HCT116 (cell line): Measurements from ENCODE around the gene MSI2. TPM values are rescaled to one million over a fixed set of nuclear protein-coding genes. Genes with fewer than 3 reads are reported as not detected.

Source experiments
- ATAC-seq: fragments of 200-7000 bp; cut with Tn5 transposase; 2 replicates; pipeline ENCODE4 v1.9.1; 2020; ENCODE audit warnings: mild to moderate bottlenecking, moderate library complexity
- BruUV-seq: library from RNA; stranded (reverse); fragments of 400-500 nt; replicated peaks from 2 replicates; lab custom pipeline; 2021; lab: Mats Ljungman, UMichigan
- CTCF ChIA-PET: fragments of 300-600 bp; sonication (Branson Sonifier 250); formaldehyde crosslinking; loops from one replicate; lab custom pipeline; 2021; ENCODE audit warnings: antibody characterized with exemption; lab: Charles Lee
- POLR2A ChIA-PET: fragments of 300-600, 350-600 bp; sonication (Branson Sonifier 250); formaldehyde crosslinking; loops from one replicate; lab custom pipeline; 2021; ENCODE audit warnings: antibody characterized with exemption; lab: Charles Lee
- RAD21 ChIA-PET, 2 experiments: fragments of 300-600 bp; sonication (Branson Sonifier 250); formaldehyde crosslinking; loops; one replicate each; lab custom pipeline; 2023; ENCODE audit warnings: low total read pairs in 2 of 2; ENCODE audit not compliant: uncharacterized antibody in 2 of 2, unreplicated experiment in 2 of 2, low non-redundant PET in 1 of 2; lab: Charles Lee
- DNase-seq: peaks from one replicate; pipeline ENCODE4 v3.0.0-alpha.2; 2010; ENCODE audit warnings: low read depth, low spot score
- H2AFZ ChIP-seq: fragments of 200-600 bp; shearing (Covaris generic), sonication (generic); 2 replicates; pipeline ENCODE4 v1.6.1; 2017; ENCODE audit warnings: low read depth, mixed run types, mixed read lengths, antibody characterized with exemption, low read length; ENCODE audit not compliant: poor library complexity, severe bottlenecking
- H3K27ac ChIP-seq: 2 replicates; pipeline ENCODE4 v1.5.1; 2012; ENCODE audit warnings: low read depth, low read length
- H3K27me3 ChIP-seq: fragments of 200-600 bp; sonication (generic); 2 replicates; pipeline ENCODE4 v1.6.1; 2016; ENCODE audit warnings: mixed run types, low read length, mixed read lengths; ENCODE audit not compliant: insufficient read depth
- H3K36me3 ChIP-seq, 2 experiments: fragments of 200-500 bp in 1 of 2; fragments of 200-600 bp in 1 of 2; sonication (Bioruptor generic) in 1 of 2; sonication (generic) in 1 of 2; 2 replicates each; pipeline versions ENCODE4 v1.5.1 to v1.6.1; 2014 to 2016; ENCODE audit warnings: low read length in 2 of 2, inconsistent platforms in 1 of 2, mixed read lengths in 1 of 2, mixed run types in 1 of 2; ENCODE audit not compliant: insufficient read depth in 2 of 2, control insufficient read depth in 1 of 2
- H3K4me1 ChIP-seq, 2 experiments: fragments of 200-600 bp in 1 of 2; sonication (generic) in 1 of 2; 2 replicates each; pipeline versions ENCODE4 v1.5.1 to v1.6.1; 2012 to 2017; ENCODE audit warnings: low read length in 2 of 2, inconsistent platforms in 1 of 2, mild to moderate bottlenecking in 1 of 2, mixed read lengths in 1 of 2, mixed run types in 1 of 2, moderate library complexity in 1 of 2; ENCODE audit not compliant: insufficient read depth in 2 of 2, control insufficient read depth in 1 of 2
- H3K4me2 ChIP-seq: fragments of 200-600 bp; sonication (generic); 2 replicates; pipeline ENCODE4 v1.6.1; 2017; ENCODE audit warnings: mixed run types, low read length, mixed read lengths
- H3K4me3 ChIP-seq, 2 experiments: fragments of 200-600 bp in 1 of 2; sonication (generic) in 1 of 2; replicated peaks in 1 of 2; 2 replicates each; pipeline ENCODE4 v1.5.1; 2011 to 2016; ENCODE audit warnings: low read length in 2 of 2, control low read depth in 1 of 2, low read depth in 1 of 2, mild to moderate bottlenecking in 1 of 2, mixed read lengths in 1 of 2, mixed run types in 1 of 2
- H3K79me2 ChIP-seq: fragments of 200-600 bp; sonication (generic); 2 replicates; pipeline ENCODE4 v1.6.1; 2017; ENCODE audit warnings: mild to moderate bottlenecking, mixed run types, low read length, moderate library complexity, mixed read lengths; ENCODE audit not compliant: insufficient read depth
- H3K9ac ChIP-seq: fragments of 200-600 bp; sonication (generic); 2 replicates; pipeline ENCODE4 v1.6.1; 2016; ENCODE audit warnings: low read length, mixed read lengths
- H3K9me2 ChIP-seq: fragments of 200-600 bp; sonication (generic), shearing (Covaris generic); 2 replicates; pipeline ENCODE4 v1.6.1; 2017; ENCODE audit warnings: mixed run types, mild to moderate bottlenecking, moderate library complexity; ENCODE audit not compliant: insufficient read depth
- H3K9me3 ChIP-seq, 2 experiments: fragments of 200-500 bp in 1 of 2; fragments of 200-600 bp in 1 of 2; sonication (Bioruptor generic) in 1 of 2; sonication (generic) in 1 of 2; 2 replicates each; pipeline ENCODE4 v1.6.1; 2014 to 2017; ENCODE audit warnings: low read length in 2 of 2, mixed read lengths in 2 of 2, inconsistent platforms in 1 of 2, low read depth in 1 of 2, mild to moderate bottlenecking in 1 of 2, mixed run types in 1 of 2, moderate library complexity in 1 of 2; ENCODE audit not compliant: control insufficient read depth in 1 of 2, insufficient read depth in 1 of 2
- H4K20me1 ChIP-seq: fragments of 200-600 bp; sonication (generic), shearing (Covaris generic); 2 replicates; pipeline ENCODE4 v1.6.1; 2017; ENCODE audit warnings: mixed run types, mild to moderate bottlenecking, moderate library complexity; ENCODE audit not compliant: insufficient read depth
- CBX3 ChIP-seq: IDR thresholded peaks from 2 replicates; pipeline ENCODE4 v1.6.1; 2012; ENCODE audit warnings: low read depth
- EGR1 ChIP-seq: IDR thresholded peaks from 2 replicates; pipeline ENCODE4 v1.6.1; 2012; ENCODE audit warnings: low read depth
- ELF1 ChIP-seq: IDR thresholded peaks from 2 replicates; pipeline ENCODE4 v1.6.1; 2012; ENCODE audit warnings: low read depth, borderline replicate concordance
- FOSL1 ChIP-seq: IDR thresholded peaks from 2 replicates; pipeline ENCODE4 v1.6.1; 2012; ENCODE audit warnings: low read depth
- POLR2AphosphoS5 ChIP-seq: IDR thresholded peaks from 2 replicates; pipeline ENCODE4 v1.6.1; 2011; ENCODE audit warnings: mild to moderate bottlenecking, low read depth, low read length, moderate library complexity
- REST ChIP-seq: IDR thresholded peaks from 2 replicates; pipeline ENCODE4 v1.6.1; 2012; ENCODE audit warnings: low read depth
- ZNF274 ChIP-seq: fragments of 200-500 bp; sonication (Bioruptor generic); IDR thresholded peaks from 2 replicates; pipeline ENCODE4 v1.6.1; 2014; ENCODE audit warnings: mild to moderate bottlenecking, low read depth, low read length, inconsistent platforms
- intact Hi-C: fragments of 100-400 bp; cut with micrococcal nuclease; formaldehyde crosslinking; loops from 2 replicates; pipeline ENCODE4 v1.10.0; 2022
- total RNA-seq: library from RNA; stranded (reverse); gene quantifications from one replicate; pipeline ENCODE4 v1.2.1, GENCODE V29; 2021; ENCODE audit not compliant: unreplicated experiment
- TF ChIP-seq, protein P1 (sequence below): IDR thresholded peaks from 2 replicates; pipeline ENCODE4 v1.6.1; 2012

Gene MSI2
- total RNA-seq, 1 experiment from 2014 or later: 137 TPM

DNA sequence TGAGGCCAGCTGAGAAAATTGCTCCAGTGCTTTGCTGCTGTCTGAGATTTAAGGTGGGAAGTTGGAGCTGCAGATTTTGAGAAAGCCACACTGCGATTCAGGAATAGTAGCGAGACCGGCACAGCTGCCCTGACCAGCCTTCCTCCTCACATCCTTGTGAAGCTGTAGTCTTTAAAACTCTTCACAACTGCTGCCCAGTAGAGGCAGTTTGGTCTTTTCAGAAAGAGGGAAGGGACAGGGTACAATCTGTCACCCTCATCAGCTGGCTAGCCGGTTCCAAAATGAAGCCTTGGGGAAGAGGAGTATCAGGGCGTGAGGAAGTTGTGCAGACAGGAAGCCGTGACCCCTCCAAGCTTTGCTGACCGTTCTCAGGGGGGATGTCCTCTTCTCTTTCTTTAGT, 195.3 kb downstream of the MSI2 start:
- Histone ChIP-seq H3K27me3 (no peaks in the 10 kb centered on the region), H3K4me2 (no peak overlapping the region), H3K79me2 (no peaks in the 10 kb centered on the region), H4K20me1 (no peaks in the 10 kb centered on the region), H3K27ac (no peak overlapping the region), H2AFZ (no peak overlapping the region), H3K4me3 (no peak overlapping the region), H3K4me1 (peaks cover 13 to 17% of the 10 kb centered on the region in 2 experiments; a peak in 3 of 4 replicates), H3K36me3 (no peaks in the 10 kb centered on the region), H3K9ac (no peak overlapping the region), H3K9me2 (no peaks in the 10 kb centered on the region), H3K9me3 (no peaks in the 10 kb centered on the region)
- CTCF ChIA-PET: interaction anchor here (1.4 kb wide), 1 partner anchor 208 kb away, joined by 5 read pairs; no protein-coding TSS in a partner anchor
- POLR2A ChIA-PET: no interaction called here
- no TSS peak for BruUV-seq
- no peak for TF ChIP-seq REST
- no peak for TF ChIP-seq POLR2AphosphoS5
- no peak for TF ChIP-seq EGR1
- TF ChIP-seq FOSL1: no peak
- TF ChIP-seq ELF1: no peak
- TF ChIP-seq, protein P1, sequence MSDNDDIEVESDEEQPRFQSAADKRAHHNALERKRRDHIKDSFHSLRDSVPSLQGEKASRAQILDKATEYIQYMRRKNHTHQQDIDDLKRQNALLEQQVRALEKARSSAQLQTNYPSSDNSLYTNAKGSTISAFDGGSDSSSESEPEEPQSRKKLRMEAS: no peak
- TF ChIP-seq CBX3: no peak
- TF ChIP-seq ZNF274: no peak
- intact Hi-C loops: no loop called here
- no peak for ATAC-seq
- RAD21 ChIA-PET: no interaction called here
- DNase-seq: no peak
